Lower leg skin (tissue), 3 donors: ENCODE results near the gene ASB16.

Source experiments
- POLR2A ChIP-seq, 2 donors: fragments of 450-650 bp; IDR thresholded peaks; one replicate each; pipeline ENCODE4 v1.6.1; 2016 to 2017; ENCODE audit warnings: antibody characterized with exemption in 2 of 2, mild to moderate bottlenecking in 1 of 2, moderate library complexity in 1 of 2
- TF ChIP-seq, protein P1 (sequence below), 3 donors: fragments of 450-650 bp; IDR thresholded peaks; one replicate each; pipeline ENCODE4 v1.5.1; 2016; ENCODE audit warnings: antibody characterized with exemption in 3 of 3, mild to moderate bottlenecking in 3 of 3, moderate library complexity in 2 of 3

DNA sequence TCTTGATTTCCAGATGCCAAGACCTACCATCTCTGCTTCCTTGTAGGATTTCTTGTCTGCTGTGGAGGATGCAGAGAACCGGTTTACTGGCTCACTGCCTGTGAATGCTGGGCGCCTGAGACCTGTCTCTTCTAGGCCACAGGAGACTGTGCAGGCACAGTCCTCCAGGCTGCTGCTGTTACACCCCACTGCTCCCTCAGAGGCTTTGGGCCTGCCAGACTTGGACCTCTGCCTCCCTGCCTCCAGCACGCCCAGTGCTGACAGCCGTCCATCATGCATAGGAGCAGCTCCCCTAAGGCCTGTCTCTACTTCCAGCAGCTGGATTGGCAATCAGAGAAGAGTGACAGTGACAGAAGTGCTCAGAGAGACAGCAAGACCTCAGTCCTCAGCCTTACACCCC lies 22.7 kb upstream of the ASB16 start:
- TF ChIP-seq, protein P1, sequence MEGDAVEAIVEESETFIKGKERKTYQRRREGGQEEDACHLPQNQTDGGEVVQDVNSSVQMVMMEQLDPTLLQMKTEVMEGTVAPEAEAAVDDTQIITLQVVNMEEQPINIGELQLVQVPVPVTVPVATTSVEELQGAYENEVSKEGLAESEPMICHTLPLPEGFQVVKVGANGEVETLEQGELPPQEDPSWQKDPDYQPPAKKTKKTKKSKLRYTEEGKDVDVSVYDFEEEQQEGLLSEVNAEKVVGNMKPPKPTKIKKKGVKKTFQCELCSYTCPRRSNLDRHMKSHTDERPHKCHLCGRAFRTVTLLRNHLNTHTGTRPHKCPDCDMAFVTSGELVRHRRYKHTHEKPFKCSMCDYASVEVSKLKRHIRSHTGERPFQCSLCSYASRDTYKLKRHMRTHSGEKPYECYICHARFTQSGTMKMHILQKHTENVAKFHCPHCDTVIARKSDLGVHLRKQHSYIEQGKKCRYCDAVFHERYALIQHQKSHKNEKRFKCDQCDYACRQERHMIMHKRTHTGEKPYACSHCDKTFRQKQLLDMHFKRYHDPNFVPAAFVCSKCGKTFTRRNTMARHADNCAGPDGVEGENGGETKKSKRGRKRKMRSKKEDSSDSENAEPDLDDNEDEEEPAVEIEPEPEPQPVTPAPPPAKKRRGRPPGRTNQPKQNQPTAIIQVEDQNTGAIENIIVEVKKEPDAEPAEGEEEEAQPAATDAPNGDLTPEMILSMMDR (IDR thresholded peaks at IDR 0.05): no peak
- no peak for TF ChIP-seq POLR2A (IDR thresholded peaks at IDR 0.05)
